Thyroid gland (tissue), 4 donors: ENCODE measurements around the gene DSCAM. TPM values are rescaled to one million over a fixed set of nuclear protein-coding genes. Genes with fewer than 3 reads are reported as not detected.

Experiments
- DNase-seq, 2 donors: peaks; one replicate each; pipeline ENCODE4 v3.0.0-alpha.2; 2019
- H3K27ac ChIP-seq, 3 donors: fragments of 200-600 bp; sonication (generic); 1 replicate in 2 of 3; 2 replicates in 1 of 3; pipeline ENCODE4 v1.5.1; 2016 to 2019; ENCODE audit warnings: mild to moderate bottlenecking in 1 of 3, moderate library complexity in 1 of 3
- H3K27me3 ChIP-seq: fragments of 200-600 bp; sonication (generic); one replicate; pipeline ENCODE4 v1.5.1; 2019
- H3K36me3 ChIP-seq, 2 donors: fragments of 200-600 bp; sonication (generic); one replicate each; pipeline ENCODE4 v1.5.1; 2016 to 2019
- H3K4me1 ChIP-seq, 2 donors: fragments of 200-600 bp; sonication (generic); one replicate each; pipeline ENCODE4 v1.5.1; 2017 to 2019
- H3K4me3 ChIP-seq, 3 donors: fragments of 200-600 bp; sonication (generic); replicated peaks in 1 of 3; 1 replicate in 2 of 3; 2 replicates in 1 of 3; pipeline ENCODE4 v1.5.1; 2016; ENCODE audit warnings: mild to moderate bottlenecking in 1 of 3
- H3K9me3 ChIP-seq: fragments of 200-600 bp; sonication (generic); one replicate; pipeline ENCODE4 v1.5.1; 2017
- CTCF ChIP-seq, 6 experiments: fragments of 200-600 bp in 3 of 6; fragments of 450-650 bp in 3 of 6; sonication (generic) in 3 of 6; IDR thresholded peaks; one replicate each; pipeline ENCODE4 v1.5.1; 2016 to 2019; ENCODE audit warnings: antibody characterized with exemption in 6 of 6, mild to moderate bottlenecking in 2 of 6, inconsistent platforms in 1 of 6, moderate library complexity in 1 of 6
- POLR2A ChIP-seq, 2 donors: fragments of 450-650 bp; IDR thresholded peaks; one replicate each; pipeline ENCODE4 v1.6.1; 2017; ENCODE audit warnings: antibody characterized with exemption in 2 of 2, mild to moderate bottlenecking in 2 of 2, moderate library complexity in 1 of 2
- WGBS, 2 donors: methylation state at CpG; one replicate each; pipeline ENCODE4 v1.1.5; 2017; 5-methylcytosine and 5-hydroxymethylcytosine counted together
- intact Hi-C: fragments of 100-400 bp; cut with DNase I; formaldehyde crosslinking; loops from one replicate; pipeline ENCODE4 v1.15.1; 2023
- total RNA-seq, 4 donors: library from RNA; depleted of rRNA; stranded (reverse); fragments of >200 nt; gene quantifications; one replicate each; pipeline ENCODE4 v1.2.3, GENCODE V29; 2016

DSCAM gene
- total RNA-seq, 4 donors from 2014 or later = 0.20 TPM; not detected in 3

- intact Hi-C loops = no loop called here
- WGBS, 2 donors = 83 to 86% methylated on average over 1 of the region's 1 CpG
Measured at GRCh38 chr21:40797410-40797809, 49.5 kb downstream of the DSCAM start.

GRCh38 chr21:40796464-40796863, 50.5 kb downstream of the DSCAM start:
- no peaks in the 10 kb centered on the region for H3K9me3 ChIP-seq
- H3K27ac ChIP-seq = no peak overlapping the region
- intact Hi-C loops = no loop called here
- no peak overlapping the region for H3K4me3 ChIP-seq
- no peak for TF ChIP-seq CTCF (IDR thresholded peaks at IDR 0.05)
- no peak for TF ChIP-seq POLR2A (IDR thresholded peaks at IDR 0.05)
- 72 to 76% methylated on average over 1 of the region's 1 CpG for WGBS, 2 donors
- no peaks in the 10 kb centered on the region for H3K27me3 ChIP-seq
- H3K4me1 ChIP-seq = no peaks in the 10 kb centered on the region
- DNase-seq = no peak
- no peaks in the 10 kb centered on the region for H3K36me3 ChIP-seq

More at GRCh38 chr21:40797410-40797809, 49.5 kb downstream of the DSCAM start:
- no peaks in the 10 kb centered on the region for H3K4me1 ChIP-seq
- TF ChIP-seq POLR2A (IDR thresholded peaks at IDR 0.05) (no peak), CTCF (IDR thresholded peaks at IDR 0.05) (no peak)
- no peak overlapping the region for H3K27ac ChIP-seq
- H3K4me3 ChIP-seq = no peak overlapping the region
- no peaks in the 10 kb centered on the region for H3K9me3 ChIP-seq
- no peak for DNase-seq
- no peaks in the 10 kb centered on the region for H3K36me3 ChIP-seq
- H3K27me3 ChIP-seq = no peaks in the 10 kb centered on the region

- Histone ChIP-seq H3K4me1 (peaks cover 5 to 7% of the 10 kb centered on the region in 2 donors), H3K36me3 (no peaks in the 10 kb centered on the region), H3K4me3 (no peak overlapping the region), H3K27me3 (no peaks in the 10 kb centered on the region), H3K27ac (no peak overlapping the region), H3K9me3 (no peaks in the 10 kb centered on the region)
- WGBS, 2 donors = 79 to 81% methylated on average over 3 of the region's 3 CpGs
- TF ChIP-seq POLR2A (IDR thresholded peaks at IDR 0.05) (no peak), CTCF (IDR thresholded peaks at IDR 0.05) (no peak)
- intact Hi-C loops = no loop called here
- DNase-seq = no peak
Measured at GRCh38 chr21:40795313-40795712, 51.6 kb downstream of the DSCAM start.

- intact Hi-C loops = no loop called here
- Histone ChIP-seq H3K36me3 (no peaks in the 10 kb centered on the region), H3K4me3 (no peak overlapping the region), H3K9me3 (no peaks in the 10 kb centered on the region), H3K27me3 (no peaks in the 10 kb centered on the region), H3K27ac (no peak overlapping the region), H3K4me1 (peaks cover 7 to 8% of the 10 kb centered on the region in 2 donors)
- WGBS, 2 donors = 64 to 77% methylated on average over 4 of the region's 4 CpGs
- TF ChIP-seq POLR2A (IDR thresholded peaks at IDR 0.05) (no peak), CTCF (IDR thresholded peaks at IDR 0.05) (no peak)
- no peak for DNase-seq
Measured at GRCh38 chr21:40792691-40793456, 54.1 kb downstream of the DSCAM start.

- Histone ChIP-seq H3K4me1 (peaks cover 7 to 8% of the 10 kb centered on the region in 2 donors), H3K36me3 (no peaks in the 10 kb centered on the region), H3K4me3 (no peak overlapping the region), H3K27me3 (no peaks in the 10 kb centered on the region), H3K27ac (no peak overlapping the region), H3K9me3 (no peaks in the 10 kb centered on the region)
- WGBS, 2 donors = 81 to 82% methylated on average over 3 of the region's 3 CpGs
- no peak for DNase-seq
- no peak for TF ChIP-seq CTCF (IDR thresholded peaks at IDR 0.05)
- no peak for TF ChIP-seq POLR2A (IDR thresholded peaks at IDR 0.05)
- intact Hi-C loops = no loop called here
Measured at GRCh38 chr21:40788635-40789034, 58.3 kb downstream of the DSCAM start.
